DMS53 (cell line): ENCODE measurements around the gene UQCRQ.

Source experiments
- DNase-seq: peaks from one replicate; lab custom pipeline; 2025; lab: John Stamatoyannopoulos, UW

Gene UQCRQ

DNA sequence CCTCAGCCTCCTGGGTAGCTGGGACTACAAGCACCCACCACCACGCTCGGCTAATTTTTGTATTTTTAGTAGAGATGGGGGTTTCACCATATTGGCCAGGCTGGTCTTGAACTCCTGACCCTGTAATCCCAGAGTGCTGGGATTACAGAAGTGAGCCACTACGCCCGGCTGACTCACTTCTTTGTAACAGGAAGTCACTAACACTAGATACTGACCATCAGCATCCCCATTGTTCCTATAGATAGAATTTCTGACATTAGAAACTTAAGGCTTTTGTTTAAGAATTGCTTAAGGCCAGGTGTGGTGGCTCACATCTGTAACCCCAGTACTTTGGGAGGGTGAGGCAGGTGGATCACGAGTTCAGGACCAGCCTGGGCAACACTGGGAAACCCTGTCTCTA is 49.2 kb downstream of the UQCRQ start:
- no peak for DNase-seq

DNA sequence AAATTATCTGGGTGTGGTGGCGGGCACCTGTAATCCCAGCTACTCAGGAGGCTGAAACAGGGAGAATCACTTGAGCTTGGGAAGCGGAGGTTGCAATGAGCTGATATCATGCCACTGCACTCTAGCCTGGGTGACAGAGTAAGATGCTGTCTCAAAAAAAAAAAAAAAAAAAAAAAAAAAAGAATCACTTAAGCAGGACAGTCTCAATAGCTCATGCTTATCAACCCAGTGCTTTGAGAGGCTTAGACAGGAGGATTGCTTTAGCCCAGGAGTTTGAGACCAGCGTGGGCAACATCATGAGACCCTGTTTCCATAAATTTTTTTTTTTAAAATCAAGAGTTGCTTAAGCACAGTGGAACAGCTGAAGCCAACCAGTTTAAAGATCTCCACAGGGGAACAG is 49.6 kb downstream of the UQCRQ start:
- no peak for DNase-seq
